ENCODE measurements around the gene CDK17.
"Not testable (repeated sequence)": the region's sequence is repeated elsewhere in the genome, so short reads cannot be mapped to it uniquely, and the experiment has no call there.

CDK17 gene

GRCh38 chr12:96399919-96400630, at the start of gene CDK17:
Gene CDK17 (minus strand): TSS chr12:96400439. CDS start chr12:96334836, 65,603 bp downstream.
- peak; percentile 74 to 83 for DNase-seq (ENCODE audit: low read depth in 1 of 2, low spot score in 1 of 2)

GRCh38 chr12:96448300-96448699, 48.1 kb upstream of the CDK17 start:
- no peak for DNase-seq (ENCODE audit: low read depth in 1 of 2, low spot score in 1 of 2)

GRCh38 chr12:96447256-96447655, 47.0 kb upstream of the CDK17 start:
- DNase-seq (ENCODE audit: low read depth in 1 of 2, low spot score in 1 of 2), result no peak

GRCh38 chr12:96445691-96446583, 45.7 kb upstream of the CDK17 start:
- DNase-seq (ENCODE audit: low read depth in 1 of 2, low spot score in 1 of 2), result peak in 1 of 2 donors; percentile 66

- DNase-seq (ENCODE audit: low read depth in 1 of 2, low spot score in 1 of 2), result no peak
Observed at GRCh38 chr12:96444399-96444798, 44.2 kb upstream of the CDK17 start.

- no peak for DNase-seq (ENCODE audit: low read depth in 1 of 2, low spot score in 1 of 2)
Observed at GRCh38 chr12:96442906-96443305, 42.7 kb upstream of the CDK17 start.

GRCh38 chr12:96441816-96442215, 41.6 kb upstream of the CDK17 start:
- no peak for DNase-seq (ENCODE audit: low read depth in 1 of 2, low spot score in 1 of 2)

GRCh38 chr12:96438330-96438729, 38.1 kb upstream of the CDK17 start:
- DNase-seq (ENCODE audit: low read depth in 1 of 2, low spot score in 1 of 2), result no peak

GRCh38 chr12:96437171-96437445, 36.9 kb upstream of the CDK17 start:
- no peak for DNase-seq (ENCODE audit: low read depth in 1 of 2, low spot score in 1 of 2)

GRCh38 chr12:96436366-96437170, 36.3 kb upstream of the CDK17 start:
- no peak for DNase-seq (ENCODE audit: low read depth in 1 of 2, low spot score in 1 of 2)

- DNase-seq (ENCODE audit: low read depth in 1 of 2, low spot score in 1 of 2), result peak; percentile 16 to 67
Observed at GRCh38 chr12:96434107-96434506, 33.9 kb upstream of the CDK17 start.

GRCh38 chr12:96432496-96433321, 32.5 kb upstream of the CDK17 start:
- DNase-seq (ENCODE audit: low read depth in 1 of 2, low spot score in 1 of 2), result not testable (repeated sequence)

GRCh38 chr12:96431067-96431466, 30.8 kb upstream of the CDK17 start:
- no peak for DNase-seq (ENCODE audit: low read depth in 1 of 2, low spot score in 1 of 2)

GRCh38 chr12:96427269-96427729, 27.1 kb upstream of the CDK17 start:
- peak in 1 of 2 donors; percentile 17 for DNase-seq (ENCODE audit: low read depth in 1 of 2, low spot score in 1 of 2)

GRCh38 chr12:96425951-96426350, 25.7 kb upstream of the CDK17 start:
- DNase-seq (ENCODE audit: low read depth in 1 of 2, low spot score in 1 of 2), result no peak

- peak in 1 of 2 donors; percentile 18 for DNase-seq (ENCODE audit: low read depth in 1 of 2, low spot score in 1 of 2)
Observed at GRCh38 chr12:96425321-96425720, 25.1 kb upstream of the CDK17 start.

GRCh38 chr12:96424601-96425000, 24.4 kb upstream of the CDK17 start:
- DNase-seq (ENCODE audit: low read depth in 1 of 2, low spot score in 1 of 2), result no peak

- no peak for DNase-seq (ENCODE audit: low read depth in 1 of 2, low spot score in 1 of 2)
Observed at GRCh38 chr12:96422192-96422591, 22.0 kb upstream of the CDK17 start.

GRCh38 chr12:96421014-96421413, 20.8 kb upstream of the CDK17 start:
- no peak for DNase-seq (ENCODE audit: low read depth in 1 of 2, low spot score in 1 of 2)

- DNase-seq (ENCODE audit: low read depth in 1 of 2, low spot score in 1 of 2), result no peak
Observed at GRCh38 chr12:96420277-96420835, 20.1 kb upstream of the CDK17 start.

Data from activated CD4-positive, alpha-beta T cell treated with anti-CD3 and anti-CD28 coated beads, Interleukin-2, amount 50 U/mL, for 24 hours (primary cell).